Midbrain (tissue), 1 donor: ENCODE results near the gene HDDC2.

Experiments used
- DNase-seq: peaks from one replicate; lab custom pipeline; 2025; lab: John Stamatoyannopoulos, UW

Gene HDDC2

GRCh38 chr6:125301435-125302391 is at the start of gene HDDC2:
Gene HDDC2 (minus strand): TSS chr6:125301967. CDS start chr6:125301932, 35 bp downstream.
- peak; percentile 34 for DNase-seq

- DNase-seq: no peak
These were observed 45.3 kb upstream of the HDDC2 start for GRCh38 chr6:125346926-125347563.

GRCh38 chr6:125346201-125346925 is 44.6 kb upstream of the HDDC2 start:
- DNase-seq: no peak

- DNase-seq: no peak
These were observed 39.7 kb upstream of the HDDC2 start for GRCh38 chr6:125341460-125341859.

- DNase-seq: no peak
These were observed 39.2 kb upstream of the HDDC2 start for GRCh38 chr6:125340991-125341390.

- DNase-seq: no peak
These were observed 38.5 kb upstream of the HDDC2 start for GRCh38 chr6:125340175-125340835.

GRCh38 chr6:125339653-125340052 is 37.9 kb upstream of the HDDC2 start:
- DNase-seq: no peak

- DNase-seq: no peak
These were observed 36.6 kb upstream of the HDDC2 start for GRCh38 chr6:125338381-125338780.

- no peak for DNase-seq
These were observed 35.9 kb upstream of the HDDC2 start for GRCh38 chr6:125337706-125338105.

- no peak for DNase-seq
These were observed 30.9 kb upstream of the HDDC2 start for GRCh38 chr6:125332664-125333063.

GRCh38 chr6:125325586-125325985 is 23.8 kb upstream of the HDDC2 start:
- no peak for DNase-seq

GRCh38 chr6:125323376-125323775 is 21.6 kb upstream of the HDDC2 start:
- DNase-seq: no peak

GRCh38 chr6:125316621-125317020 is 14.9 kb upstream of the HDDC2 start:
- DNase-seq: peak; percentile 87

GRCh38 chr6:125315548-125315947 is 13.8 kb upstream of the HDDC2 start:
- DNase-seq: no peak

GRCh38 chr6:125314009-125314581 is 12.3 kb upstream of the HDDC2 start:
- DNase-seq: peak; percentile 88

- DNase-seq: no peak
These were observed 11.2 kb upstream of the HDDC2 start for GRCh38 chr6:125312950-125313349.

GRCh38 chr6:125312478-125312877 is 10.7 kb upstream of the HDDC2 start:
- no peak for DNase-seq

GRCh38 chr6:125310994-125311649 is 9.4 kb upstream of the HDDC2 start:
- peak; percentile 73 for DNase-seq

GRCh38 chr6:125307964-125308615 is 6.3 kb upstream of the HDDC2 start:
- no peak for DNase-seq

- no peak for DNase-seq
These were observed 5.5 kb upstream of the HDDC2 start for GRCh38 chr6:125307150-125307838.
